Lower lobe of right lung (tissue), 2 donors: ENCODE data around the gene STAT3. TPM values are rescaled to one million over a fixed set of nuclear protein-coding genes. Genes with fewer than 3 reads are reported as not detected.
A peak's percentile ranks its signal among the peaks of the same experiment; 100 is the strongest.

Experiments
- ATAC-seq, 2 donors: fragments of 200-7000 bp; cut with Tn5 transposase; one replicate each; pipeline ENCODE4 v1.9.1; 2020 to 2022; ENCODE audit warnings: mild to moderate bottlenecking in 2 of 2, moderate library complexity in 2 of 2
- DNase-seq: peaks from one replicate; pipeline ENCODE4 v3.0.0-alpha.2; 2020
- H3K27ac ChIP-seq: fragments of 200-600 bp; one replicate; pipeline ENCODE4 v1.8.0; 2022
- H3K27me3 ChIP-seq: fragments of 200-600 bp; one replicate; pipeline ENCODE4 v1.8.0; 2022; ENCODE audit warnings: low read depth
- H3K36me3 ChIP-seq: fragments of 200-600 bp; one replicate; pipeline ENCODE4 v1.8.0; 2022; ENCODE audit warnings: mild to moderate bottlenecking
- H3K4me1 ChIP-seq: fragments of 200-600 bp; one replicate; pipeline ENCODE4 v1.8.0; 2022
- H3K4me3 ChIP-seq: fragments of 200-600 bp; one replicate; pipeline ENCODE4 v1.8.0; 2022; ENCODE audit warnings: mild to moderate bottlenecking
- H3K9me3 ChIP-seq: fragments of 200-600 bp; one replicate; pipeline ENCODE4 v1.8.0; 2022
- intact Hi-C: fragments of 100-400 bp; cut with DNase I; formaldehyde crosslinking; loops from one replicate; pipeline ENCODE4 v1.11.0; 2022
- total RNA-seq: library from RNA; stranded (reverse); fragmentation: NEBNext Ultra II Directional; extraction: Animal tissue kit (Norgen Biotek cat#: 25700); gene quantifications from one replicate; pipeline ENCODE4 v1.2.1, GENCODE V29; 2021
- TF ChIP-seq, protein P1 (sequence below): fragments of 200-600 bp; IDR thresholded peaks from one replicate; pipeline ENCODE4 v1.8.0; 2022; ENCODE audit warnings: antibody characterized with exemption, mild to moderate bottlenecking
- donor health status: DM: no; HTN: yes; CAD: no; lungs with severe emphysema.

STAT3 gene
- total RNA-seq, 1 donor from 2014 or later, result 278 TPM

GRCh38 chr17:42411361-42411760 lies 23.1 kb upstream of the STAT3 start:
- no peak for DNase-seq
- no peak for ATAC-seq
- TF ChIP-seq, protein P1, sequence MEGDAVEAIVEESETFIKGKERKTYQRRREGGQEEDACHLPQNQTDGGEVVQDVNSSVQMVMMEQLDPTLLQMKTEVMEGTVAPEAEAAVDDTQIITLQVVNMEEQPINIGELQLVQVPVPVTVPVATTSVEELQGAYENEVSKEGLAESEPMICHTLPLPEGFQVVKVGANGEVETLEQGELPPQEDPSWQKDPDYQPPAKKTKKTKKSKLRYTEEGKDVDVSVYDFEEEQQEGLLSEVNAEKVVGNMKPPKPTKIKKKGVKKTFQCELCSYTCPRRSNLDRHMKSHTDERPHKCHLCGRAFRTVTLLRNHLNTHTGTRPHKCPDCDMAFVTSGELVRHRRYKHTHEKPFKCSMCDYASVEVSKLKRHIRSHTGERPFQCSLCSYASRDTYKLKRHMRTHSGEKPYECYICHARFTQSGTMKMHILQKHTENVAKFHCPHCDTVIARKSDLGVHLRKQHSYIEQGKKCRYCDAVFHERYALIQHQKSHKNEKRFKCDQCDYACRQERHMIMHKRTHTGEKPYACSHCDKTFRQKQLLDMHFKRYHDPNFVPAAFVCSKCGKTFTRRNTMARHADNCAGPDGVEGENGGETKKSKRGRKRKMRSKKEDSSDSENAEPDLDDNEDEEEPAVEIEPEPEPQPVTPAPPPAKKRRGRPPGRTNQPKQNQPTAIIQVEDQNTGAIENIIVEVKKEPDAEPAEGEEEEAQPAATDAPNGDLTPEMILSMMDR, result no peak

GRCh38 chr17:42410319-42410685 lies 22.1 kb upstream of the STAT3 start:
- H3K36me3 ChIP-seq, result peaks cover 4% of the 10 kb centered on the region
- H3K9me3 ChIP-seq, result no peaks in the 10 kb centered on the region
- peak overlapping the region; percentile 80 for H3K27ac ChIP-seq
- H3K27me3 ChIP-seq, result no peaks in the 10 kb centered on the region
- DNase-seq (no peak), ATAC-seq (no peak)
- intact Hi-C loops, result no loop called here
- TF ChIP-seq, protein P1, result no peak
- peaks cover 87% of the 10 kb centered on the region for H3K4me1 ChIP-seq
- no peak overlapping the region for H3K4me3 ChIP-seq

More at GRCh38 chr17:42411361-42411760, 23.1 kb upstream of the STAT3 start:
- peaks cover 88% of the 10 kb centered on the region for H3K4me1 ChIP-seq
- no peaks in the 10 kb centered on the region for H3K27me3 ChIP-seq
- H3K9me3 ChIP-seq, result no peaks in the 10 kb centered on the region
- peaks cover 3% of the 10 kb centered on the region for H3K36me3 ChIP-seq
- intact Hi-C loops, result no loop called here
- peak overlapping the region; percentile 80 for H3K27ac ChIP-seq
- peak overlapping the region; percentile 12 for H3K4me3 ChIP-seq

DNA sequence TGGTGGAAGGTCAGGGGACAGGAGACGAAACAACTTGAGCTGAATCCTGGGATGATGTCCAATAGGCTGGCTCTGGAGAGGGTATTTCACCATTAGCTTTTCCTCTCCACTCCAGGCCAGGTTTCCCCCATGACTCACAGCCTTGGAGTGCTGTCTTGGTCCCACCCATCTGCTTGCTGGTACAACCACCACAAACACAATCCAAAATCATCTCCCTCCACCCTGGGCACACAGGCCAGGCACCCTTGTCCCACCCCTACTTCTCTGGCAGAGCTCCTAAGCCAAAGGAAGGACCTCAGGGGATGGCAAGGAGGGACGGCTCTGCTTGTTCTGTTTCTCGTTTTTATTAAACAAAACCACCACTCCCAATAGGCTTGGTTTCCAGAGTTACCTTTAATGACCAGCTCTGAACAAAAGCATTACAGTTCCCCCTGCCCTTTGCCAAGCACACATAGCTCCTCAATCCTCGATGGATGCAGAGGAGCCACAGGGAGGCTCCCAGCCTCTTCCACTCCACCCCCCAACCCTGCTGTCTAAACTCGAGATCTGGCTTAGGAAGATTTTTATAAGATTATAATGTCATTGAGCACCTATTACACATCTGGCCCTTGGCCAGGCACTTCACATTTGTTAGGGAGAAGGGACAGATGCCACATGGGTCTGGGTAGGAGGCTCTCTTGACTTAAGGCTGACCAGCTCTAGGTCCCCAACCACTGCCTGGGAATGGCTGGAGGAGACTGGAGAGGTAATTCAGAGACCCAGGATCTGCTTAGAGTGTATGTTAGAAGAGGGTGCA lies 21.5 kb upstream of the STAT3 start:
- intact Hi-C loops, result loop anchor here (5.0 kb wide), 1 partner anchor 87 kb away; no protein-coding TSS in a partner anchor
- no peaks in the 10 kb centered on the region for H3K9me3 ChIP-seq
- H3K4me3 ChIP-seq, result no peak overlapping the region
- no peaks in the 10 kb centered on the region for H3K27me3 ChIP-seq
- TF ChIP-seq, protein P1, result no peak
- H3K36me3 ChIP-seq, result peaks cover 10% of the 10 kb centered on the region
- peaks cover 86% of the 10 kb centered on the region for H3K4me1 ChIP-seq
- ATAC-seq (peak; percentile 66 to 74), DNase-seq (peak; percentile 66)
- peak overlapping the region; percentile 80 for H3K27ac ChIP-seq

DNA sequence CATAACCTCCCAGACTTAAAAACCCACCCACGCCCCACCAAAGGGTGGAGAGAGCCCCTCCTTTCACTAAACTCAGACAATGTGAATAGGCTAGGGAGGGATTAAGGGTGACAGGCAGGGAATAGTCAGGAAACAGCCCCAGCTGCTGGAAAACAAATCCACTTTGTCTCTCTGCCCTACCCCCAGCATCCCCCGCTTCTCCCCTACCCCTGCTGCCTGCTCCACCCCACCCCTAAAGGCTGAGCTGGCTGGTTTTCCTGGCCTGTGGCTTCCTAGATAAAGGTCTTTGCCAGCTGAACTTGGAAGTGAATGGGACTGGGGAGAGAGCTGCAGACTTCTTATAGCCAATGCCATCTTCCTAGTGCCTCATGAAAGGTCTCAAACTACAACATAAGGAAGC lies 19.8 kb upstream of the STAT3 start:
- Histone ChIP-seq H3K36me3 (peaks cover 27% of the 10 kb centered on the region), H3K4me1 (peaks cover 85% of the 10 kb centered on the region), H3K27ac (peak overlapping the region; percentile 80), H3K27me3 (no peaks in the 10 kb centered on the region), H3K4me3 (peak overlapping the region; percentile 3), H3K9me3 (no peaks in the 10 kb centered on the region)
- DNase-seq (no peak), ATAC-seq (peak in 1 of 2 donors; percentile 5)
- TF ChIP-seq, protein P1, result no peak
- intact Hi-C loops, result loop anchor here (5.0 kb wide), 1 partner anchor 86 kb away; no protein-coding TSS in a partner anchor

DNA sequence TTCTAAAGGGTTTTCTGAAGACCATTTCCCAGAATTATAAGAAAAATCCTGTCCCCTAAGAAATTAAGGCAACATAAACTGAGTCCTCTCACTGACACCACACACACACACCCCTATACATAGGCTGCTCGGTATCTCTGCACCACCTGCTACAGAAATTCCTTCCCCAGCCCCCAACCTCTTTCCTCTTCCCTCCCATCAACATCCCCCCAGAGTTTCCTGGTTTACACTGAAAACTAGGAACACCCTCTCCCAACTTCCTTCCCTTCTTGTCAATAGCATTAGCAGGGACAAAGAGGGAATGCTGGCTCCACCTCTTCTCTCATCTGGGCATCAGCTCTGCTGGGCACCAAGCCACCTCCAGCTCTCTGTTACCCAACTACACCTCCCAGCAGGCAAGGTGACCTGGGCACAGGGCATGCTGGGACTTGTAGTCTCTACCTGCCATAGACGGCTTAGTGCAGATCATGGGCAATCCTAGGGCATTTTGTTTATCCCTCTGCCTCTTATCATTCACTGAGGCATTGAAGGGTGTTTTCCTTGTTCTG lies 19.1 kb upstream of the STAT3 start:
- Histone ChIP-seq H3K4me3 (peak overlapping the region; percentile 29), H3K27me3 (no peaks in the 10 kb centered on the region), H3K9me3 (no peaks in the 10 kb centered on the region), H3K36me3 (peaks cover 34% of the 10 kb centered on the region), H3K4me1 (peaks cover 92% of the 10 kb centered on the region), H3K27ac (peak overlapping the region; percentile 80)
- DNase-seq (peak; percentile 89), ATAC-seq (peak; percentile 87 to 89)
- intact Hi-C loops, result loop anchor here (5.0 kb wide), 1 partner anchor 85 kb away; no protein-coding TSS in a partner anchor
- TF ChIP-seq, protein P1, result no peak
